Measurements from ENCODE around the gene MFGE8. TPM values are rescaled to one million over a fixed set of nuclear protein-coding genes. Genes with fewer than 3 reads are reported as not detected.
A peak's percentile ranks its signal among the peaks of the same experiment; 100 is the strongest.
"Not testable (repeated sequence)": the region's sequence is repeated elsewhere in the genome, so short reads cannot be mapped to it uniquely, and the experiment has no call there.

The MFGE8 gene
- total and polyA plus RNA-seq, 4 donors, result 78.6 to 135 (median 96.1) TPM

DNA sequence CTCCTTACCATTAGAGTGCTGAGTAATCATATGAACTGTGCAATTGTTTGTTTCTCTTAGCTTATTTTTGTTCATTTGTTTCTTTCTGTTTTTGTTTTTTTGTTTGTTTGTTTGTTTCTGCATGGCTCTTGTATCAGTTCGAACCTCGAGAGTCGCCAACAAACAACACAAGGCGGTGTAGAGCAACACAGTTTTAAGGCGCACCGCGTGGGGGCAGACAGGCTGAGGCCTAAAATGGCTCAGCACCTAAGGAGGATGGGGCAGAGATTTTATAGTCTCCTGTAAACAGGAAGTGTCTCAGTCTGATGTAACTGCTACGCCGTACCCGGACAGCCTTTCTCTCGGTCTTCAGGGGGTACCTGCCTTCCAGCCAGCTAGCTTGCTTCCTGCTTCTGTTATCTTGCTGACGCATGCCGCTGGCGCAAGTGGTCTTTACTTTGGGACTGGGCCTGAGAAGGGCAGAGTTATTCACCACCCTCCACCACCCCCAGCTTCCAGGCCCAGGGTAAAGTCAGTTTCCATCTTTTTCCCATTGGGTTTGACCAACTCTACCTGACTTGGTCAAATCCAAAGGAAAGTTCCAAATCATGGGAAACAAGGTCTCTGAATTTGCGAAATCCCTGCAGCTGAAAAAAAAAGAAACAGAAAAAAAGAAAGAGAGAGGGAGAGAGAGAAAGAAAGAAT is 25.8 kb upstream of the MFGE8 start:
- Histone ChIP-seq H3K4me3 (no peak overlapping the region), H3K36me3 (ENCODE audit: control insufficient read depth in 4 of 4, insufficient read depth in 4 of 4, low read length in 4 of 4) (no peaks in the 10 kb centered on the region), H3K9ac (ENCODE audit: insufficient read depth in 1 of 2, low read length in 2 of 2) (no peak overlapping the region), H3K4me1 (ENCODE audit: control insufficient read depth in 5 of 5, insufficient read depth in 5 of 5, low read length in 5 of 5) (no peaks in the 10 kb centered on the region), H3K27ac (ENCODE audit: low read depth in 1 of 2, low read length in 1 of 2) (no peak overlapping the region), H3K9me3 (ENCODE audit: control insufficient read depth in 4 of 4, insufficient read depth in 3 of 4, low read length in 3 of 4) (no peaks in the 10 kb centered on the region), H3K27me3 (ENCODE audit: control insufficient read depth in 3 of 3, insufficient read depth in 3 of 3, low read length in 2 of 3) (no peaks in the 10 kb centered on the region)
- TF ChIP-seq, protein P1, sequence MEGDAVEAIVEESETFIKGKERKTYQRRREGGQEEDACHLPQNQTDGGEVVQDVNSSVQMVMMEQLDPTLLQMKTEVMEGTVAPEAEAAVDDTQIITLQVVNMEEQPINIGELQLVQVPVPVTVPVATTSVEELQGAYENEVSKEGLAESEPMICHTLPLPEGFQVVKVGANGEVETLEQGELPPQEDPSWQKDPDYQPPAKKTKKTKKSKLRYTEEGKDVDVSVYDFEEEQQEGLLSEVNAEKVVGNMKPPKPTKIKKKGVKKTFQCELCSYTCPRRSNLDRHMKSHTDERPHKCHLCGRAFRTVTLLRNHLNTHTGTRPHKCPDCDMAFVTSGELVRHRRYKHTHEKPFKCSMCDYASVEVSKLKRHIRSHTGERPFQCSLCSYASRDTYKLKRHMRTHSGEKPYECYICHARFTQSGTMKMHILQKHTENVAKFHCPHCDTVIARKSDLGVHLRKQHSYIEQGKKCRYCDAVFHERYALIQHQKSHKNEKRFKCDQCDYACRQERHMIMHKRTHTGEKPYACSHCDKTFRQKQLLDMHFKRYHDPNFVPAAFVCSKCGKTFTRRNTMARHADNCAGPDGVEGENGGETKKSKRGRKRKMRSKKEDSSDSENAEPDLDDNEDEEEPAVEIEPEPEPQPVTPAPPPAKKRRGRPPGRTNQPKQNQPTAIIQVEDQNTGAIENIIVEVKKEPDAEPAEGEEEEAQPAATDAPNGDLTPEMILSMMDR (IDR thresholded peaks at IDR 0.05; ENCODE audit: control extremely low read depth, extremely low read depth), result no peak
- WGBS, 2 donors, result 73 to 76% methylated on average over 15 of the region's 15 CpGs
- no peak for DNase-seq
- no peak for ATAC-seq (ENCODE audit: insufficient read depth, low FRiP score)

DNA sequence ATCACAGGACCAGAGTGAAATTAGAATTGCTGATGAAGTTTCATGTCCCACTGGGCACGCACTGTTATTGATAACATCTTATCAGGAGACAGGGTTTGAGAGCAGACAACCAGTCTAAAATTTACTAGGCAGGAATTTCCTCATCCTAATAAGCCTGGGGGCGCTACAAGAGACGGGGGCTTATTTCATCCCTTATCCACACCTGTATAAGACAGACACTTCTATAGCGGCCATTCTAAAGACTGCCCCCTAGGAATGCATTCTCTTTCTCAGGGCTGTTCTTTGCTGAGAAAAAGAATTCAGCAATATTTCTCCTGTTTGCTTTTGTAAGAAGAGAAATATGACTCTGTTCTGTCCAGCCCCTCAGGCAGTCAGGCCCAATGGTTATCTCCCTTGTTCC is 21.3 kb upstream of the MFGE8 start:
- H3K9ac ChIP-seq (ENCODE audit: insufficient read depth in 1 of 2, low read length in 2 of 2); DNase-seq; H3K27me3 ChIP-seq (ENCODE audit: control insufficient read depth in 3 of 3, insufficient read depth in 3 of 3, low read length in 2 of 3); H3K9me3 ChIP-seq (ENCODE audit: control insufficient read depth in 4 of 4, insufficient read depth in 3 of 4, low read length in 3 of 4); H3K27ac ChIP-seq (ENCODE audit: low read depth in 1 of 2, low read length in 1 of 2); H3K36me3 ChIP-seq (ENCODE audit: control insufficient read depth in 4 of 4, insufficient read depth in 4 of 4, low read length in 4 of 4); ATAC-seq (ENCODE audit: insufficient read depth, low FRiP score); H3K4me3 ChIP-seq: not testable (repeated sequence)
- H3K4me1 ChIP-seq (ENCODE audit: control insufficient read depth in 5 of 5, insufficient read depth in 5 of 5, low read length in 5 of 5), result peaks cover 0 to 13% (median 0%) of the 10 kb centered on the region in 5 donors
- WGBS, 2 donors, result 71 to 91% methylated on average over 4 of the region's 4 CpGs

DNA sequence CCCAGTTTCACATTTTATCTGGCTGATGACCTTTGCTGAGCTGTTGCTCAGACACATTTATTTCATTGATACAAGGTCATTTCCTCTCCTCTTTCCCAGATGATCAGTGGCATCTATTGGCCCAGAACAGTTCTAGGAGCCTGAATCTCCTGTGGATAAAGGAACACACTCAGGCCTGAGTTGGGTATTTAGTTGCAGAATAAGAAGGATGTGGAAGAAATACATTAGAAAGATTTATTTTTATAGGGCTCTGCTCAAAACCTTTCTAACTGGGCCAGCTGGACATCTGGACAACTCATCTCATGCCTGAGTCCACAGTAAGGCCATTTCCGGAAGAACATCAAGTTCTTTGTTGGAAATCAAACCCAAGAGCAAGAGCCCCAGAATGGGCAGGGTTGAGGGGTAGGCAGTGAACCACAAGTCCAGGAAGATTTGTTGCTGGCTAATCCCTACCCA is 19.7 kb upstream of the MFGE8 start:
- peaks cover 0 to 13% (median 0%) of the 10 kb centered on the region in 5 donors for H3K4me1 ChIP-seq (ENCODE audit: control insufficient read depth in 5 of 5, insufficient read depth in 5 of 5, low read length in 5 of 5)
- H3K9me3 ChIP-seq (ENCODE audit: control insufficient read depth in 4 of 4, insufficient read depth in 3 of 4, low read length in 3 of 4), result peaks cover 0 to 2% (median 0%) of the 10 kb centered on the region in 4 donors
- no peak overlapping the region for H3K4me3 ChIP-seq
- DNase-seq, result no peak
- TF ChIP-seq, protein P1 (IDR thresholded peaks at IDR 0.05; ENCODE audit: control extremely low read depth, extremely low read depth), result no peak
- WGBS, 2 donors, result 87 to 94% methylated on average over 1 of the region's 1 CpG
- H3K36me3 ChIP-seq (ENCODE audit: control insufficient read depth in 4 of 4, insufficient read depth in 4 of 4, low read length in 4 of 4), result no peaks in the 10 kb centered on the region
- no peak overlapping the region for H3K9ac ChIP-seq (ENCODE audit: insufficient read depth in 1 of 2, low read length in 2 of 2)
- H3K27me3 ChIP-seq (ENCODE audit: control insufficient read depth in 3 of 3, insufficient read depth in 3 of 3, low read length in 2 of 3), result no peaks in the 10 kb centered on the region
- peak overlapping the region in 1 of 2 donors; percentile 36 for H3K27ac ChIP-seq (ENCODE audit: low read depth in 1 of 2, low read length in 1 of 2)
- ATAC-seq (ENCODE audit: insufficient read depth, low FRiP score), result no peak

DNA sequence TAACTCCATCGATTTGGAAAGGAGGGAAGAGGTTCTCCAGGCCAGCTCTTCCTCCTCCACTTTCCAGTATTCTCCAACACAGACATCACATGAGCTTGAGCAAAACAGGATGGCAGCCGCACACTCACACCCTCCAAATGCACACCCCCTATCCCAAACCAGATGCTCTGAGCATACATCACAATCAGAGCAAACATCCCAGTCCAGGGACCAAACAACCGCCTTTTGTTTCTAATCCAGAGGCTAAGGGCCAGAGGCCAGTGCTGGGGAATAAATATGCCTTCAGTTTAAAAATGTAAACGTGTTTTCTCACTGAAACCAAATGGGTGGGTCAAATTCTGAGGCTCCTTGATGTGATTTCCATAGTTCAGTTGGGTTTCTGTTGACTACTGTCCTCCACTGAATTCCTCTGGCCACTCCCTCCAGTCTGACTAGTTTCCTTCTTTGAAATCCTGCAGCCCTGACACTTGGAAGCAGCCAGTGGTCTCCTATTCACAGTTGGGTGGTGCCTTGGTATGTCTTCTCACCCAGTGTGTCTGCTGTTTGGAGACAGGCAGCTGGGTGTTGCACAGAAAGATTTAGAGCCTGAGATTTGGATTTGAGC is 19.2 kb upstream of the MFGE8 start:
- DNase-seq (no peak), ATAC-seq (ENCODE audit: insufficient read depth, low FRiP score) (no peak)
- Histone ChIP-seq H3K4me1 (ENCODE audit: control insufficient read depth in 5 of 5, insufficient read depth in 5 of 5, low read length in 5 of 5) (peaks cover 0 to 13% (median 0%) of the 10 kb centered on the region in 5 donors), H3K4me3 (no peak overlapping the region), H3K9me3 (ENCODE audit: control insufficient read depth in 4 of 4, insufficient read depth in 3 of 4, low read length in 3 of 4) (peaks cover 0 to 3% (median 0%) of the 10 kb centered on the region in 4 donors), H3K9ac (ENCODE audit: insufficient read depth in 1 of 2, low read length in 2 of 2) (no peak overlapping the region), H3K27ac (ENCODE audit: low read depth in 1 of 2, low read length in 1 of 2) (peak overlapping the region in 1 of 2 donors; percentile 80), H3K27me3 (ENCODE audit: control insufficient read depth in 3 of 3, insufficient read depth in 3 of 3, low read length in 2 of 3) (no peaks in the 10 kb centered on the region), H3K36me3 (ENCODE audit: control insufficient read depth in 4 of 4, insufficient read depth in 4 of 4, low read length in 4 of 4) (no peaks in the 10 kb centered on the region)
- WGBS, 2 donors, result 42 to 55% methylated on average over 4 of the region's 4 CpGs
- TF ChIP-seq, protein P1 (IDR thresholded peaks at IDR 0.05; ENCODE audit: control extremely low read depth, extremely low read depth), result no peak
